RPMI8226 (cell line): ENCODE results near the gene IL1RAPL2.
"Not testable (repeated sequence)": the region's sequence is repeated elsewhere in the genome, so short reads cannot be mapped to it uniquely, and the experiment has no call there.

Experiments used
- DNase-seq: peaks from one replicate; pipeline ENCODE4 v3.0.0-alpha.2; 2015

The IL1RAPL2 gene

DNA sequence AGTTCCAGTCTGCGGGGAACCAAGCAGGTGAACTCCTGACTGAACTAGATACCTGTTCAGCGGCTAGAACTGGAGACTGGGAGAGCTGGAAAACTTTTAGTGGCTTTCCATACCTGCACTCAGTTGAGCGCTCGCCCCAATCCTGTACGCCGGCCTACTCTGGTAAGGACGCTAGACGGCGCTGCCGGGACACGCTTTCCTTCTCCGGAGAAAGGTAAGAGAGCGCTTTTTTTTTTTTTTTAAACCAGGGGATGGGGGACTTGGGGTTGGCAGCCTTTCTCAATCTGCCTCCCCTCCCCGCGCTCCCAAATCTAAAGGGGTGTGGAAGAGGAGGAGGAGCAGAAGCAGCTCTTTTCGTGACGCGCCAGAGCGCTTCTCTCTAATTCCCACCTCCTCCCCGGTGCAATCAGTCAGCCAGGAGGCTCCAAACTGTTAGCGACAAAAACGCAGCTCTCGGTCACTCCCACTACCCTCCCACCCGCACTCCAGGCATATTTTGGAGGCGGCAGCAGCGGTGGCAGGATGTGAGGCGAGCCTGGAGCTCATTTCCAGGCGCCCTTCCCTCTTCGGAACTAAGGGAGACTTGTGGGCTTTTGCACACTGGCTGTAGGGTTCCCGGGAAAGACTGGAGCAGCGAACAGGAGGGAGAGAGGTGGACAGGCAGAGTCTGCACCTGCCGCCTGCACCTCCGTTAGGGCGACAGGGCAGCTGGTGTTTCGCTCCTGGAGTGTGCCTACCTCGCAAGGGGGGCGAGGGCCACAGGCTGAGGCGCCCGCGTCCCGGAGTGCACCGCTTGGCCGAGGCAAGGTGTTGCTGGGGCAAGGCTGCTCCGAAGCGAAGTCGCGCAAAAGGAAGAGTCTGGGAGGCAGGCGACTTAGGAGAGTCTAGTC is at the start of gene IL1RAPL2:
Gene IL1RAPL2 (plus strand): TSS at position 409 of the 890 bp plus-strand sequence.
- DNase-seq = peak; percentile 44

GRCh38 chrX:104522386-104522785 is 43.6 kb upstream of the IL1RAPL2 start:
- DNase-seq = no peak

DNA sequence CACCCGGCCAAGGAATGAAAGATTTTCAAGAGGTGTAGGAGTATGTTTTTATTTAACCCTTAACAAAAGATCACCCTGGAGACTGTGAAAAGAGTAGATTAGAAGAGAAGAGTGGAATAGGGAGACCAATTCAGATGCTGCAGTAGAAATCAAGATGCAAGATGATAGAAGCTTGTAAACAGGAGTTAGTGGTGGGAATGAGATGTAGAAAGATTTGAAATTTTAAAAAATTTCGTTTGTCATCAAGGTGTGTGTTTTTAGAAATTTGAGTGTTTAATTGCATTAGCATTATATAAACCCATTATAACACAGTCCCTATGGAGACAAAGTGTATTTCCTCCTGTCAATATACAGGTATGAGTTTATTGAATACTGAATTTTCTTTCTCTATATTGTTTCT is 42.1 kb upstream of the IL1RAPL2 start:
- DNase-seq = no peak

DNA sequence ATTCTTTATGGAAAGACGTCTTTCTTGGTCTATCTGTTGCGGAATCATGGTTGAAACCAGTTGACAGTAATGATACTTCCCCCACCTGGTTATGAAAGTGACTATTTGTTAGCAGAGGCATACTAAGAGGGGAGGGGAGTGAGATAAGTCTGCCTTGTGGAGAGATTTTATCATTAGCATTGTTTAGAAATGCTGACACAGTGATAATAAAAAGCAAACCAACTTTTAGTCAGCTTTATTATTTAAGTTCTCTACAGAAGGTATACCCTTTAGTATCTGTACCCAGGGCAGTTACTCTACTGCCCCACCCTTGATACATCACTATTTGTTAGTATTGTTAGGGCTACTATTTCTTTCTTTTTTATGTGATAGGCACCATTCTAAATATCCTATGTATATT is 26.9 kb upstream of the IL1RAPL2 start:
- DNase-seq = no peak

DNA sequence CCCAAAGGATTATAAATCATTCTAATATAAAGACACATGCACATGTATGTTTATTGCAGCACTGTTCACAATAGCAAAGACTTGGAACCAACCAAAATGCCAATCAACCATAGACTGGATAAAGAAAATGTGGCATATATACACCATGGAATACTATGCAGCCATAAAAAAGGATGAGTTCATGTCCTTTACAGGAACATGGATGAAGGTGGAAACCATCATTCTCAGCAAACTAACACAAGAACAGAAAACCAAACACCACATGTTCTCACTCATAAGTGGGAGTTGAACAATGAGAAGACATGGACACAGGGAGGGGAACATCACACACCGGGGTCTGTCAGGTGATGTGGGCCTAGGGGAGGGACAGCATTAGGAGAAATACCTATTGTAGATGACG is 23.6 kb upstream of the IL1RAPL2 start:
- not testable (repeated sequence) for DNase-seq

DNA sequence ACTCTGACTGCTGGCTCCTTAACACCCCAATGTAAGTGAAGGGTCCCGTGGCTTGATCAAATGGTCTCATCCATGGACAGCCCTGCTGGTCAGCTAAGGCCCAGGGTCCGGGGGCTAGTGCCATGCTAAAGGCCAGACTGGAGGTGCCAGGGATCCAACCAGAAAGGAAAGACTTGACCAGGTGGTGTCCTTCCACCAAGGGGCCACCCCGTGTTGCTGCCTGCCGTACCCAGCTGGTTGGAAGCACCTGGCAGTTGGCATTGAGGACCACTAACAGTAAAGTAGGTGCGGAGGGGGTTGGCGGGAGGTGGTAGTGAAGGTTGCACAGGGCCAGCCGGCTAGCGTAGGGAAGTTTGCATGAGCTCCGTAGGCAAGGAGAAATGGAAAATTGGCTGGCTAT is 1.7 kb upstream of the IL1RAPL2 start:
- DNase-seq = no peak

- no peak for DNase-seq
Observed at GRCh38 chrX:104564921-104565703, 887 bp upstream of the IL1RAPL2 start.

DNA sequence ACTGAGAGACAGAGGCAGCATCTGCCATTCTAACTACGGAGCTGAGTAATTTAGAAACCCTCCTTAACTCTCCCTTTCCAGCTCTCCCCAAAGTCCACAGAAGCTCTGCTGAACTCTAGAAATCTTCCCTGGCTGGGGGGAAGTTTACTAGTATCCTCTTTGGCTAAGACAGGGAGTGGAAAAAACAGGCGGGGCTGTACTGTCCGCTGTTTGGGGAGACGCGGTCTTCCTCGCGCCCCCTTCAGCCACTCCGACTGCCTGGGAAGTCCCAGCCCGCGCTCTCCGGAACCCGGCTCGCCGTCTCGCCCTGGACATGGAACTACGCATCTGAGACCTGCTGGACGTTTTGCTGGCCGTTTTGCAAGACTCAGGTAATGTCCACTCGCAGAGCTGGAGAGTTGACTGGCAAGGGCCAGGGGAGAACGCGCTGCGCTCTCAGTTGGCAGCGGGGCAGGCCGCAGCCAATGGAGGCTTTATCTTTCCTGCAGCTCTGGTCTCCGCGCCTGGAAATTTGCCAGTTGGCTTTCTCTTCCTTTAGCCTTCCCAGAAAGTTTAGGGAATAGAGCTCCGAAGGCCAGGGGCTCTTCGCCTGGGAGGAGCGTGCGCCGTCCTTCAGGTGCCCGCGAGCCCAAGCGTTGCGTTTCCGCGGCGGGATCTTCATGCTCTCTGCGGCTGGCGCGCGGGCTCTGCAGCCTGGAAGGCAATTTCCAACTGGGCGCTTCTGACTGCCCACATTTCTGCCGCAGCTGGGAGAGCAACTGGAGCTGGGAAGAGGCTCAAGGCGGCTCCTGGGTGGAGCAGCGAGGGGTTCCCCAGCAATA is 892 bp downstream of the IL1RAPL2 start:
- no peak for DNase-seq

GRCh38 chrX:104567506-104567905 is 1.5 kb downstream of the IL1RAPL2 start:
- no peak for DNase-seq

DNA sequence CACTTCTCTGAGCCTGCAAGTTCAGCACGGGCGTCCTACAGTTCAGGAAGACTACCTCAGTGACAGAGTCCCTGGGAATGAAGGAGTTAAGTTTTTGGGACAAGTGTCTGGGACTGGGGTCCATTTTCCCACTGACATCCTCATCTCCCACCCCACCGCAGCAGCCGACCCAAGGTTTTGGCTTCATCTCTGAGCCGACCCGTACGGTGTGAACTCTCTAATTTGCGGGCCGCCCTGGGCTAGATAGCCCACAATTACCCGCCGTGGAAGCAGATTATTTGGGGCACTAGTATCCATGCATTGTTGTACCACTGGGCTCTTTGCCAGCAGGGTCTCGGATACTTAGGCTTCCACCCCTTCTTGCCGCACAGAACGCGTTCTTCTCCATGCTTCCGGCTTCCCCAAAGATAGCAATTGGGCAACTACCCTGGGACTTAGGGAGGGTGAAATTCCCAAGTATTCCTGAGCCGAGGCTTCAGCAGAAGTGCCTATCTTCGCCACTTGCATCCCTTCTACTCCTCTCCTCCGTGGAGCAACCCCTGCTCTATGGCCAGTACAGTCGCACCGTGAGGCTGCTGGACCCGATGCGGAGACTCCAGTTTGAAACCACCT is 2.4 kb downstream of the IL1RAPL2 start:
- DNase-seq = no peak

GRCh38 chrX:104618106-104618895 is 52.3 kb downstream of the IL1RAPL2 start:
- no peak for DNase-seq

- DNase-seq = no peak
Observed at GRCh38 chrX:104621781-104622180, 55.8 kb downstream of the IL1RAPL2 start.

GRCh38 chrX:104641176-104641575 is 75.2 kb downstream of the IL1RAPL2 start:
- DNase-seq = no peak

GRCh38 chrX:104647084-104647483 is 81.1 kb downstream of the IL1RAPL2 start:
- DNase-seq = no peak

GRCh38 chrX:104659005-104659744 is 93.2 kb downstream of the IL1RAPL2 start:
- peak; percentile 47 for DNase-seq

DNA sequence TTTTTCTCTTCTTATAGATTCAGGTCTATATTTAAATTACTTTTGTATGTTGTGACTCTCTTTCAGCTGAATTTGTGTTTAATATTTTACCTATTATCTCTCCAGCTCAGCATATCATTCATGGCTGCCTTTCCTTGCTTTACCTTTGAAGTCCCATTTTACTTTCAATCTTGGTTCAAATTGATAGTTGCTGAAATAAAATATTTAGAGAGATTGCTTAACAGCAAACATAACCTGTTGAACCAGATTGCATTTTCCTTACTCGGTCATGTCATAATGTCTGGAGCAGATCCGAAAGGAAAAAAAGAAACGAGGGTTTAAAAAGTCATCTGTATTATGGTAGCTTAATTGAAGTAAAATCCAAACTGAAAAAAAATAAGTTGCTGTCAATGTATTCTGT is 94.1 kb downstream of the IL1RAPL2 start:
- no peak for DNase-seq

- no peak for DNase-seq
Observed at GRCh38 chrX:104662694-104663093, 96.7 kb downstream of the IL1RAPL2 start.

GRCh38 chrX:104665691-104666090 is 99.7 kb downstream of the IL1RAPL2 start:
- no peak for DNase-seq

GRCh38 chrX:104668550-104668949 is 102.6 kb downstream of the IL1RAPL2 start:
- DNase-seq = no peak

GRCh38 chrX:104669063-104669462 is 103.1 kb downstream of the IL1RAPL2 start:
- no peak for DNase-seq

- DNase-seq = no peak
Observed at GRCh38 chrX:104670051-104670450, 104.1 kb downstream of the IL1RAPL2 start.
